HG02970 (cell line): ENCODE results near the gene TCF4.

Experiments
- ATAC-seq: cut with Tn5 transposase; IDR thresholded peaks from one replicate; pipeline ENCODE4 v1.9.1; 2021; ENCODE audit warnings: mild to moderate bottlenecking, moderate library complexity, moderate number of reproducible peaks; ENCODE audit not compliant: unreplicated experiment, low FRiP score

Gene TCF4

GRCh38 chr18:55509631-55510324, 78.2 kb downstream of the TCF4 start:
- peak; percentile 84 for ATAC-seq

DNA sequence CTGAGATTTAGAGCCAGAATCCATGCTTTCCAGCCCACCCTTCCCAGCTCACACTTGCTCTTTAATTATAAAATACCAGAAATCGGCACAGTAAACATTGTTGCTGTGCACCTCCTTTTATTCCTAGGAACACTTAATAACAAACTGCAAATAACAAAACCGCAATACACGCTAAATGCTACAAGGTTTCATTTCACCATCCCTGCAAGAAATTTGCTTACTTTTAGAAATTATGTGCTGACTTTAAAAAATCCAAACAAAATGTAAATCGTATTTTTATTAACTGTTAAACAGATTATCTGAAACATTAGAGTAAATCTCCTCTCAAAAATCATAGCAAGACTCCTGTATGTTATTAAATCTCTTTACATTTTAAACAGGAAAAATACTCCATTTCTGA, 79.3 kb downstream of the TCF4 start:
- ATAC-seq, result no peak

DNA sequence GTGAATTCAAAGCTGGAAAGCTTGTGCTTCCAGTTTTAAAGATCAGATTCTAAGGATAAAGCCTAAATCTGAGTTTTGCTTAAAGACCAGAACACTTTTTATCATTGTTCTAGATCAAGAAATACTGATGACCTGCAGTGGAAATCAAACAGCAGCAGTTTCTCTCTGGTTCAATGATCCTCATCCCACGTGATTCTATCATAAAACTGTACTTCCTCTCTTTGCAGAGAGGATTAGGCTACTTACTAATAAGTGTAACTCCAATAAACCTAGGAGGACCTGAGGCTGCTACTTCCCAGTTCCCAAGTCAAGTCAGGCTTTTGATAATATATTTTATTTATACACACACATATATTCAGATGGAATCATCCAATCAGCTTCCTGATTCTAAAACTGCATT, 81.9 kb downstream of the TCF4 start:
- no peak for ATAC-seq

- ATAC-seq, result no peak
Measured at GRCh38 chr18:55504808-55505207, 83.2 kb downstream of the TCF4 start.

GRCh38 chr18:55503167-55503820, 84.7 kb downstream of the TCF4 start:
- no peak for ATAC-seq

DNA sequence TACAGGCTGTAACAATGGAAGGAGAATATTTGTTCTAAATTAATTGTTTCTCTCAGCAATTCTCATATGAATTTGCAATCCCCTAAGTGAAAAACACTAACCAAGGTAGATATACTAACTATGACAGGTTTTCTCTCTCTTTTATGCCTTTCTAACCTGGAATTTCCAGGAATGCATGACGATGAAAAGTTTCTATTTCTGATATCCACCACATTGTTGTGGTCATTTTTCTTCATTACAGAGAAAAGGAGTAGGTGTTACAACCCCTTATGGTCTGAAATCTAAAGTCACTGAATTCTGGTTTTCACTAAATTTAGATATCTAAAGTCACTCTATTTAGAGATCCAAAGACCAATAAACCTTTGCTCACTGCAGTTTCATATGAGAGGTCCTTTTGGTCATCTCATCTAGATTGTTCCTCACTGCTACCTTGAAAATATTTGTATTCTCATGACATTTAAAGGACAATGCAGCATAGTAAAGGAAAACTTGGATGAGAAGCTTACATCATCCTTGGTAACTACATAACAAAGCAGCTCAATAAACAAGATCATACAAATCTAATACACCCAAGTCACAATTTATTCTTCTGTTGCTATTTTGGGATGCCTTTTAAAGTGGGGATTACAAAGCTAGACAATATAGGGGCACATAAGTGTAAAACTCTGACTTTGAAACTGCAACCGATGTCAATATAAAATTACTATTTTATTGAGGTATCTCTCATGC, 85.8 kb downstream of the TCF4 start:
- no peak for ATAC-seq

GRCh38 chr18:55501579-55501978, 86.4 kb downstream of the TCF4 start:
- ATAC-seq, result no peak

DNA sequence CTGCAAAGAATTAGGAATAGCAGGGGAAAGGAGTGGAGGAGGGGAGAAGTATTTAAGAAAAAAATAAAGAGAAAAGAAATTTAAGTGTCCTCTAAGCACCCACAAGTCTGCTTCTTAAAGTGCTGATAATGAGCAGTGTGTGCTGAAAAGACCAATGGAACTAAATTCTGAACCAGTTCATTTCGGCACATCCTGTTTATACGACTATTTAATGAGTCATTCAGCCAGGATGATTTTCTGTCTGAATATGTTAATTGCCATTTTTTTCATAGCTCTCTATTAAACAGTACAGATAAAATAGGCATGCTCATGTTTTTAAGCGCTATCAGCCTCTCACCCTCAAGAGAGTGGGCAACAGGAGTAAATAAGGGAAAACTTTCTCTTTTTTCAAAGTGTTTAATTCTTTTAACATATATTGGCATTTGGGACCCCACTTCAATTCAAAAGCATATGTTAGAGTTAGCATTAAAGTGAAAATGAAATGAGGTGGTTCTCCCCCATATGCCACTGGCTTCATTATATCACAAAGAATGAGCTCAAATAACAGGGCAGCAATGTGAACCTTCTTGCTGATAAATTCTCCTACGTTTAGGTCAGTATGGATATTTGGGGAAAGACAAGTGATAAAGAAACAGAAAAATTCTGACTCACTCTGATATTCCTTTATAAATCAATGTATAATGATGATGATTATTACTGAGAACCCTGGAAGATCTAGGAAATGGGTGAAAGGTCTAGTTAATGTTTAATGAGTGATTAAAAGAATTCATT, 87.5 kb downstream of the TCF4 start:
- ATAC-seq, result no peak

- ATAC-seq, result no peak
Measured at GRCh38 chr18:55499526-55499925, 88.5 kb downstream of the TCF4 start.

- no peak for ATAC-seq
Measured at GRCh38 chr18:55497825-55498403, 90.1 kb downstream of the TCF4 start.

DNA sequence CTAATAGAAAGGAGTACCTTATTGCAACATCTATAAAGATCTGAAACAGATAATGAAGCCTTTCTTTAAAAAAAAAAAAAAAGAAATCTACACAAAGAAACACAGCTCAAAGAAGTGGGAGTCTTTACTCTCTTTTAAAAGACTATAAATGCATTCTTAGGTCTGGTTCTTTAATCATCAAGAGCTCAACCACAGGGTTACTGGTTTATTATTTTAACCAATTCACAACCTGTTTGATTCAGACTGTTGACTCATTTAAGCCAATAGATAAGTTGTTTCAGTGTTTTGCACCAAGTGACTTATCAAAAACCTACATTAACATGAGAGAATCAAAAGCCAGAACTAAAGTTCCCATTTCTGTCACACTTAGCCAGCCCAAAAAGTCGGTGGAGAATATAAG, 93.1 kb downstream of the TCF4 start:
- no peak for ATAC-seq

DNA sequence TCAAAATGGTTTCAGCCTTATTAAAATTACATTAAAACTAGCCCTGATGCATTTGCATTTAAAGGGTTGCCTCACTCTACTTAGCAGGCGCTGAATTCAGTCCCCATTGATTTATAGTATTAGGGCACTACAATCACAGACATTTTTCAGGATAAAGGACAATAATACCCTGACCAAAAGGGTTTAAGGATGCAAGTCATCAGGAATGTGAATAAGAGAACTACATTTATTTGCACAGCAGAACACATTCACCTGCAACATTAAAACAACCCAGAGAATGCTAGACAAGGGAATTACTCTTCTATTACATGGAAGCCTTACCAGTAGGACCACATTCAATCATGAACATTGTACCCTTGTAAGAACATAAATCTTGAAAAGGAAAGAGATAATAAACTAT, 93.6 kb downstream of the TCF4 start:
- ATAC-seq, result no peak

GRCh38 chr18:55491616-55492015, 96.4 kb downstream of the TCF4 start:
- ATAC-seq, result no peak

- no peak for ATAC-seq
Measured at GRCh38 chr18:55489034-55489986, 98.7 kb downstream of the TCF4 start.

GRCh38 chr18:55488473-55488872, 99.5 kb downstream of the TCF4 start:
- ATAC-seq, result no peak

DNA sequence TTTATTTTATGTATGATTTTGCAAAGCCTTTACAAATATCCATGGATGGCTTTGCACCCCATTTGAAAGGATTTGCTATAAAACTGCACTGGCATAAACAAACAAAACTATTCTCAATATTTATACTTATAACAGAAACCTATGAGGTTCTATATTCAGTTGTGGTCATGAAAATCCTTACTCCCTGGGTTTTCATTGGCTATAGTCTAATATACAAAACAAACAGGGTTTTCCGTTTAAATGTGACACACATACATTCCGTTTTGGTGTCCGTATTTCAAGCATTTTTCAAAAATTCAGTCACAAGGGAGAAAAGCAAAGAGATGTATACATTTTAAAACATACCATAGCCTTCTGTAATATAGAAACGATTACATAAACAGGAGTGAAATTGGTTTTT, 100.0 kb downstream of the TCF4 start:
- no peak for ATAC-seq

DNA sequence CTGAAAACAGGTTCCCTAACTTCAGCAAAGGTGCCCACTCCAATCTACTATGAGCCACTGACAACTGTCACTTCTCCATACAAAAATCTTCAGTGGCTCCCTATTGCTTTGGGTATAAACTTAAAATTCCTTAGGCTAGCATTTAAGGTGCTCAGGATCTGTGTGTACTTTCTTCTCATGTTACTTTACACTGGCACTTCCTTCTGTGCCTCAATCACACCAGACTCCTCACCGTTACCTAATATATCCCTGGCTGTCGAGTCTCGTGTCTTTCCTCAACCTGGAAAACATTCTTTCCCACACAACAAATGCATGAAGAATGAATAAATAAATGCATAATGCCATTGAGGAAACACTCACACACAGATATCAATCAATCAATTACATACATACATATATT, 101.1 kb downstream of the TCF4 start:
- ATAC-seq, result no peak

GRCh38 chr18:55485666-55486065, 102.3 kb downstream of the TCF4 start:
- no peak for ATAC-seq

GRCh38 chr18:55484773-55485172, 103.2 kb downstream of the TCF4 start:
- ATAC-seq, result no peak
